RCC 7860 (cell line): ENCODE measurements around the gene RERE.
"Not testable (repeated sequence)": the region's sequence is repeated elsewhere in the genome, so short reads cannot be mapped to it uniquely, and the experiment has no call there.

Experiments
- DNase-seq: peaks from one replicate; pipeline ENCODE4 v3.0.0-alpha.2; 2015; ENCODE audit warnings: low spot score
- FAIRE-seq: peaks from 2 replicates; lab custom pipeline; 2012; peaks lifted over from hg19 to GRCh38; lab: Jason Lieb, UNC

Gene RERE

GRCh38 chr1:8398677-8399076 is 418.8 kb downstream of the RERE start:
- DNase-seq (no peak), FAIRE-seq (no peak)

- DNase-seq (no peak), FAIRE-seq (no peak)
Observed at GRCh38 chr1:8398086-8398485, 419.4 kb downstream of the RERE start.

- FAIRE-seq (no peak), DNase-seq (peak; percentile 45)
Observed at GRCh38 chr1:8397511-8397910, 419.9 kb downstream of the RERE start.

- FAIRE-seq (peak; percentile 97), DNase-seq (peak; percentile 99)
Observed at GRCh38 chr1:8396786-8397406, 420.5 kb downstream of the RERE start.

- DNase-seq = peak; percentile 72
- no peak for FAIRE-seq
Observed at GRCh38 chr1:8396083-8396785, 421.2 kb downstream of the RERE start.

GRCh38 chr1:8395433-8395866 is 422.0 kb downstream of the RERE start:
- no peak for FAIRE-seq
- DNase-seq = no peak

GRCh38 chr1:8394456-8395321 is 422.8 kb downstream of the RERE start:
- DNase-seq (peak; percentile 33), FAIRE-seq (no peak)

- DNase-seq (no peak), FAIRE-seq (no peak)
Observed at GRCh38 chr1:8392522-8392921, 424.9 kb downstream of the RERE start.

GRCh38 chr1:8390707-8391106 is 426.7 kb downstream of the RERE start:
- FAIRE-seq (no peak), DNase-seq (no peak)

GRCh38 chr1:8389958-8390535 is 427.4 kb downstream of the RERE start:
- DNase-seq (no peak), FAIRE-seq (no peak)

GRCh38 chr1:8388732-8389562 is 428.5 kb downstream of the RERE start:
- FAIRE-seq (no peak), DNase-seq (no peak)

- no peak for DNase-seq
- no peak for FAIRE-seq
Observed at GRCh38 chr1:8386247-8386646, 431.2 kb downstream of the RERE start.

- DNase-seq (no peak), FAIRE-seq (no peak)
Observed at GRCh38 chr1:8384577-8384976, 432.9 kb downstream of the RERE start.

- no peak for FAIRE-seq
- DNase-seq = no peak
Observed at GRCh38 chr1:8384088-8384487, 433.4 kb downstream of the RERE start.

- FAIRE-seq = no peak
- DNase-seq = no peak
Observed at GRCh38 chr1:8382608-8383505, 434.6 kb downstream of the RERE start.

GRCh38 chr1:8382051-8382505 is 435.4 kb downstream of the RERE start:
- peak; percentile 92 for FAIRE-seq
- peak; percentile 89 for DNase-seq

GRCh38 chr1:8381618-8382017 is 435.8 kb downstream of the RERE start:
- FAIRE-seq = no peak
- no peak for DNase-seq

- DNase-seq, FAIRE-seq: not testable (repeated sequence)
Observed at GRCh38 chr1:8380310-8380709, 437.1 kb downstream of the RERE start.

GRCh38 chr1:8379513-8380186 is 437.8 kb downstream of the RERE start:
- DNase-seq = no peak
- FAIRE-seq = no peak
